ENCODE measurements around the gene ABCB6.
"Not testable (repeated sequence)": the region's sequence is repeated elsewhere in the genome, so short reads cannot be mapped to it uniquely, and the experiment has no call there.

Gene ABCB6

GRCh38 chr2:219218732-219219701 lies at the start of gene ABCB6:
ABCB6 (minus strand) TSS chr2:219218958; CDS start chr2:219218673, 285 bp downstream.
- Histone ChIP-seq H3K27me3 (ENCODE audit: low read depth, low read length) (no peaks in the 10 kb centered on the region), H3K9me3 (ENCODE audit: control insufficient read depth in 1 of 2, low read length in 2 of 2) (no peaks in the 10 kb centered on the region), H3K36me3 (ENCODE audit: control insufficient read depth in 1 of 2, insufficient read depth in 2 of 2, low read length in 2 of 2) (peaks cover 42 to 75% of the 10 kb centered on the region in 2 donors), H3K27ac (ENCODE audit: low read length) (peak within 1 kb of the TSS; percentile 69), H3K4me3 (ENCODE audit: low read depth in 1 of 2, low read length in 2 of 2) (peak within 1 kb of the TSS; percentile 60 to 75), H3K4me1 (ENCODE audit: control insufficient read depth in 1 of 2, insufficient read depth in 2 of 2, low read length in 2 of 2) (peaks cover 7 to 35% of the 10 kb centered on the region in 2 donors)

GRCh38 chr2:219268294-219268693 lies 49.5 kb upstream of the ABCB6 start:
- Histone ChIP-seq H3K36me3 (ENCODE audit: control insufficient read depth in 1 of 2, insufficient read depth in 2 of 2, low read length in 2 of 2) (no peaks in the 10 kb centered on the region), H3K9me3 (ENCODE audit: control insufficient read depth in 1 of 2, low read length in 2 of 2) (no peaks in the 10 kb centered on the region), H3K27me3 (ENCODE audit: low read depth, low read length) (no peaks in the 10 kb centered on the region), H3K4me1 (ENCODE audit: control insufficient read depth in 1 of 2, insufficient read depth in 2 of 2, low read length in 2 of 2) (no peaks in the 10 kb centered on the region), H3K4me3 (ENCODE audit: low read depth in 1 of 2, low read length in 2 of 2) (no peak overlapping the region), H3K27ac (ENCODE audit: low read length) (no peak overlapping the region)

GRCh38 chr2:219266886-219267285 lies 48.1 kb upstream of the ABCB6 start:
- Histone ChIP-seq H3K4me1 (ENCODE audit: control insufficient read depth in 1 of 2, insufficient read depth in 2 of 2, low read length in 2 of 2) (no peaks in the 10 kb centered on the region), H3K27me3 (ENCODE audit: low read depth, low read length) (peaks cover 5% of the 10 kb centered on the region), H3K4me3 (ENCODE audit: low read depth in 1 of 2, low read length in 2 of 2) (no peak overlapping the region), H3K27ac (ENCODE audit: low read length) (no peak overlapping the region), H3K9me3 (ENCODE audit: control insufficient read depth in 1 of 2, low read length in 2 of 2) (no peaks in the 10 kb centered on the region), H3K36me3 (ENCODE audit: control insufficient read depth in 1 of 2, insufficient read depth in 2 of 2, low read length in 2 of 2) (no peaks in the 10 kb centered on the region)

- H3K27ac ChIP-seq (ENCODE audit: low read length) = no peak overlapping the region
- no peaks in the 10 kb centered on the region for H3K4me1 ChIP-seq (ENCODE audit: control insufficient read depth in 1 of 2, insufficient read depth in 2 of 2, low read length in 2 of 2)
Measured at GRCh38 chr2:219266232-219266631, 47.5 kb upstream of the ABCB6 start.

GRCh38 chr2:219261024-219261855 lies 42.5 kb upstream of the ABCB6 start:
- Histone ChIP-seq H3K36me3 (ENCODE audit: control insufficient read depth in 1 of 2, insufficient read depth in 2 of 2, low read length in 2 of 2) (no peaks in the 10 kb centered on the region), H3K4me1 (ENCODE audit: control insufficient read depth in 1 of 2, insufficient read depth in 2 of 2, low read length in 2 of 2) (no peaks in the 10 kb centered on the region), H3K9me3 (ENCODE audit: control insufficient read depth in 1 of 2, low read length in 2 of 2) (no peaks in the 10 kb centered on the region)

More at GRCh38 chr2:219266232-219266631, 47.5 kb upstream of the ABCB6 start:
- no peak overlapping the region for H3K4me3 ChIP-seq (ENCODE audit: low read depth in 1 of 2, low read length in 2 of 2)
- H3K9me3 ChIP-seq (ENCODE audit: control insufficient read depth in 1 of 2, low read length in 2 of 2) = no peaks in the 10 kb centered on the region
- peaks cover 5% of the 10 kb centered on the region for H3K27me3 ChIP-seq (ENCODE audit: low read depth, low read length)
- no peaks in the 10 kb centered on the region for H3K36me3 ChIP-seq (ENCODE audit: control insufficient read depth in 1 of 2, insufficient read depth in 2 of 2, low read length in 2 of 2)

GRCh38 chr2:219258942-219259341 lies 40.2 kb upstream of the ABCB6 start:
- not testable (repeated sequence) for H3K27ac ChIP-seq (ENCODE audit: low read length); H3K27me3 ChIP-seq (ENCODE audit: low read depth, low read length); H3K4me1 ChIP-seq (ENCODE audit: control insufficient read depth in 1 of 2, insufficient read depth in 2 of 2, low read length in 2 of 2)

More at GRCh38 chr2:219261024-219261855, 42.5 kb upstream of the ABCB6 start:
- H3K27me3 ChIP-seq (ENCODE audit: low read depth, low read length) = peaks cover 5% of the 10 kb centered on the region
- no peak overlapping the region for H3K27ac ChIP-seq (ENCODE audit: low read length)
- H3K4me3 ChIP-seq (ENCODE audit: low read depth in 1 of 2, low read length in 2 of 2) = no peak overlapping the region

GRCh38 chr2:219254590-219255201 lies 35.9 kb upstream of the ABCB6 start:
- Histone ChIP-seq H3K27me3 (ENCODE audit: low read depth, low read length) (no peaks in the 10 kb centered on the region), H3K9me3 (ENCODE audit: control insufficient read depth in 1 of 2, low read length in 2 of 2) (no peaks in the 10 kb centered on the region), H3K36me3 (ENCODE audit: control insufficient read depth in 1 of 2, insufficient read depth in 2 of 2, low read length in 2 of 2) (peaks cover 0 to 11% of the 10 kb centered on the region in 2 donors), H3K27ac (ENCODE audit: low read length) (peak overlapping the region; percentile 33), H3K4me1 (ENCODE audit: control insufficient read depth in 1 of 2, insufficient read depth in 2 of 2, low read length in 2 of 2) (peaks cover 8 to 15% of the 10 kb centered on the region in 2 donors), H3K4me3 (ENCODE audit: low read depth in 1 of 2, low read length in 2 of 2) (peak overlapping the region; percentile 75 to 84)

More at GRCh38 chr2:219258942-219259341, 40.2 kb upstream of the ABCB6 start:
- not testable (repeated sequence) for H3K9me3 ChIP-seq (ENCODE audit: control insufficient read depth in 1 of 2, low read length in 2 of 2); H3K4me3 ChIP-seq (ENCODE audit: low read depth in 1 of 2, low read length in 2 of 2); H3K36me3 ChIP-seq (ENCODE audit: control insufficient read depth in 1 of 2, insufficient read depth in 2 of 2, low read length in 2 of 2)

GRCh38 chr2:219253753-219254589 lies 35.2 kb upstream of the ABCB6 start, which contains the start of gene TUBA4A:
TUBA4A (minus strand) TSS chr2:219253918; CDS start chr2:219253858, 60 bp downstream.
- Histone ChIP-seq H3K27ac (ENCODE audit: low read length) (peak within 1 kb of the TSS; percentile 72), H3K4me1 (ENCODE audit: control insufficient read depth in 1 of 2, insufficient read depth in 2 of 2, low read length in 2 of 2) (peaks cover 15 to 22% of the 10 kb centered on the region in 2 donors), H3K4me3 (ENCODE audit: low read depth in 1 of 2, low read length in 2 of 2) (peak within 1 kb of the TSS; percentile 75 to 84)

GRCh38 chr2:219252900-219253752 lies 34.4 kb upstream of the ABCB6 start, which contains the start of gene TUBA4B:
TUBA4B (plus strand) TSS chr2:219253243; CDS start chr2:219253408, 165 bp downstream.
- peak within 1 kb of the TSS; percentile 75 to 84 for H3K4me3 ChIP-seq (ENCODE audit: low read depth in 1 of 2, low read length in 2 of 2)
- H3K4me1 ChIP-seq (ENCODE audit: control insufficient read depth in 1 of 2, insufficient read depth in 2 of 2, low read length in 2 of 2) = peaks cover 18 to 26% of the 10 kb centered on the region in 2 donors
- H3K36me3 ChIP-seq (ENCODE audit: control insufficient read depth in 1 of 2, insufficient read depth in 2 of 2, low read length in 2 of 2) = peaks cover 3 to 21% of the 10 kb centered on the region in 2 donors
- H3K9me3 ChIP-seq (ENCODE audit: control insufficient read depth in 1 of 2, low read length in 2 of 2) = no peaks in the 10 kb centered on the region
- no peaks in the 10 kb centered on the region for H3K27me3 ChIP-seq (ENCODE audit: low read depth, low read length)
- H3K27ac ChIP-seq (ENCODE audit: low read length) = peak within 1 kb of the TSS; percentile 72

More at GRCh38 chr2:219253753-219254589, 35.2 kb upstream of the ABCB6 start, which contains the start of gene TUBA4A:
- Histone ChIP-seq H3K9me3 (ENCODE audit: control insufficient read depth in 1 of 2, low read length in 2 of 2) (no peaks in the 10 kb centered on the region), H3K36me3 (ENCODE audit: control insufficient read depth in 1 of 2, insufficient read depth in 2 of 2, low read length in 2 of 2) (peaks cover 0 to 14% of the 10 kb centered on the region in 2 donors), H3K27me3 (ENCODE audit: low read depth, low read length) (no peaks in the 10 kb centered on the region)
